ENCODE measurements around the gene TBC1D5. TPM values are rescaled to one million over a fixed set of nuclear protein-coding genes. Genes with fewer than 3 reads are reported as not detected.

The TBC1D5 gene
- total and polyA plus RNA-seq, 12 donors: 6.7 to 35.6 (median 30.5) TPM

DNA sequence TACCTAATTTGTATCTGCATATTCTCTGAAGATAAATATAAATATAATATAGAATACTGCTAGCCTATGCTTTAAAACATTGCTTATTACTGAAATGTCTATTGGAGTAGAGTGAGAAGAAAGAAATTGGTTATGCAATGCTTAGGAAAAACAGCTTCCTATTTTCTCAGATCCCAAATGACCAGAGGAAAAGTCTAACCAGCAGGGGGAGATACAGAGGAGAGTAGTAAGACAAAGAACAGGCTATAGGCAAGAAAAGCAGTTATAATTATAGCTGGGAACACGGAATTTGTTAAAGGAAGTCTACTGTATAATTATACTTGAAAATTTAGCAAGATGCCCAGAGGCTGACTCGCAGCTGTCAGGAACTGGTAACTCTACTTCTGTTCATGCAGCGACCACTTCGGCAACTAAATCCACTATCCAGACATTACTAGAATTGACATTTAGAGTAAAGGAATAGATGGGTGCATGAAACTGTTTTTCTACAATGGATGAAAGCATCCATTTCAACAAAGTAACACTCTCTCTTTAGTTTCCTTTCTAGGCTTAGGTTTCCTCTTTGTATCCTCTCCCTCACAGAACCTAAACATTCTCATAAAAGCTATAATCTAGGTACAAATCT lies 97.2 kb downstream of the TBC1D5 start:
- WGBS, 2 donors: 45 to 50% methylated on average over 4 of the region's 4 CpGs

DNA sequence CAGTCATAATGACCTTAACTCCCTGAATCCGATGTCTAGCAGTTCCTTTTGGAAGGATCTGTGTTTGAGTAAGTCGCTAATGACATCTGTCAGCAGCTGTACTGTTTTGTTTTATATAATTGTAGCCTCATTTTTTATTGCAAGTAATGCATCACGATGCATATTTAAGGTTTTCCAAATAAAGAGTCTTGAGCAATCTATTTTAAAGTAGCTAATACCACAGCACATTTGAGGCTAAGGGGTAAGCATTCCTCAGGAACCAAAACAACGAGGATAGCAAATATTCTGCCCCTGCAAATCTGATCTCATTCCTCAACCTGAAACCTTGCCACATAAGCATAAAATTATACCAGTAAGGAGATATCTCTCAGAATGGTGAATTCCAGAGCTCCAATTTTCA lies 98.7 kb downstream of the TBC1D5 start:
- DNase-seq (no peak), ATAC-seq (no peak)
- no peaks in the 10 kb centered on the region for H3K27me3 ChIP-seq
- H3K4me1 ChIP-seq: peaks cover 0 to 43% (median 8%) of the 10 kb centered on the region in 9 donors
- no peak overlapping the region for H3K4me3 ChIP-seq
- TF ChIP-seq CTCF (IDR thresholded peaks at IDR 0.05): no peak
- 34 to 48% methylated on average over 4 of the region's 4 CpGs for WGBS, 2 donors
- H3K9me3 ChIP-seq: no peaks in the 10 kb centered on the region
- H3K36me3 ChIP-seq: no peaks in the 10 kb centered on the region
- intact Hi-C loops (cut with DNase I): loop anchor here in 6 of 10 donors (2.0 to 10.0 kb wide), 2 partner anchors 197 to 201 kb away; no protein-coding TSS in a partner anchor
- H3K27ac ChIP-seq: no peak overlapping the region

More for the DNA sequence above, 97.2 kb downstream of the TBC1D5 start:
- Histone ChIP-seq H3K4me1 (peaks cover 0 to 28% (median 8%) of the 10 kb centered on the region in 9 donors), H3K4me3 (no peak overlapping the region), H3K36me3 (no peaks in the 10 kb centered on the region), H3K27me3 (no peaks in the 10 kb centered on the region), H3K27ac (no peak overlapping the region), H3K9me3 (peaks cover 0 to 4% (median 0%) of the 10 kb centered on the region in 11 donors)
- intact Hi-C loops (cut with DNase I): loop anchor here in 9 of 10 donors (2.0 to 10.0 kb wide), 5 partner anchors 97 to 200 kb away; partner anchors contain the start of gene TBC1D5 (in 2 of the 9)
- peak; percentile 48 to 81 (median 74) for TF ChIP-seq CTCF (IDR thresholded peaks at IDR 0.05)
- ATAC-seq (peak in 7 of 8 donors; percentile 28 to 75 (median 58)), DNase-seq (peak in 1 of 2 donors; percentile 46)

DNA sequence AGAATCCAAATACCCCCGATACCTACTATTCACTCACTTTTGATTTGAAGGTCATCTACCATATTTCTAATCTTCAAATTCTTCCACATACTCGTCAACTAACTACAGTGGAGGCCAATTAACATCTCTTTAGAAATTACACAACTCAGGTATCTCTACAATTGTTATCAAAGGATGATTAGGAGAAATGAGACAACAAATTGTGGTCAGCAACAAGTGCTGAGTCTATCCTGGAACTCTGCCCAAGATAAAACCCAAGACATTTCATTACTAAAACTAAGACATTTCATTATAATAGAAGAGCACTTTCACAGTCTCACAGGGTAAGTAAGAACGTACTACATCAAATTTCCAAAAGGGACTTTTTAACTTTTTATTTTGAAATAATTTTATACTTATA lies 100.0 kb downstream of the TBC1D5 start:
- no peak for DNase-seq
- 86 to 90% methylated on average over 3 of the region's 3 CpGs for WGBS, 2 donors
- intact Hi-C loops (cut with DNase I): loop anchor here in 2 of 10 donors (10.0 kb wide), 1 partner anchor 202 kb away; no protein-coding TSS in a partner anchor

DNA sequence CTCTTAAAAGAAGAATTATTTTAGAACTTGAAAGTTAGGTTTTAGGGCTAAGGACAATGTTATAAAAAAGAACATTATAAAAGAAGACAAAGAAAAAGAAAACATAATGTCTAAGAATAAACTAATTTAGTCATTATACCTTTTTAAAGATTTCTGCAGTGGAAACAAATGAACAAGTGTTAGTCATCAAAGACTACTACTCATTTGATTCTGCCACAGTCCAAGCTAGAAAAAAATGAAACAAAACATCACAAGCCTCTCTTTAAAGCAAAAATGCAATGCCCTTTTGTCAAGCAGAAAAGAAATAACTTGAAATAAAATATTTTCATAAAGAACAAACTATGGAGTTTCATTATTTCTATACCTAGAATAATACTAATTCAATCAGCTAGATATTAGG lies 102.0 kb downstream of the TBC1D5 start:
- DNase-seq: no peak
- no peaks in the 10 kb centered on the region for H3K27me3 ChIP-seq
- ATAC-seq: no peak
- H3K27ac ChIP-seq: no peak overlapping the region
- no peaks in the 10 kb centered on the region for H3K36me3 ChIP-seq
- no peaks in the 10 kb centered on the region for H3K9me3 ChIP-seq
- H3K4me3 ChIP-seq: no peak overlapping the region
- intact Hi-C loops (cut with DNase I): loop anchor here in 2 of 10 donors (10.0 kb wide), 1 partner anchor 204 kb away; no protein-coding TSS in a partner anchor
- no peak for TF ChIP-seq CTCF (IDR thresholded peaks at IDR 0.05)
- H3K4me1 ChIP-seq: peaks cover 0 to 59% (median 13%) of the 10 kb centered on the region in 9 donors

More for the DNA sequence above, 100.0 kb downstream of the TBC1D5 start:
- no peak overlapping the region for H3K27ac ChIP-seq
- TF ChIP-seq CTCF (IDR thresholded peaks at IDR 0.05): no peak
- H3K4me1 ChIP-seq: peaks cover 0 to 54% (median 8%) of the 10 kb centered on the region in 9 donors
- H3K36me3 ChIP-seq: no peaks in the 10 kb centered on the region
- H3K9me3 ChIP-seq: no peaks in the 10 kb centered on the region
- no peak for ATAC-seq
- no peaks in the 10 kb centered on the region for H3K27me3 ChIP-seq
- H3K4me3 ChIP-seq: no peak overlapping the region
